Right atrium auricular region (tissue), 2 donors: ENCODE results near the gene PNPLA1. TPM values are rescaled to one million over a fixed set of nuclear protein-coding genes. Genes with fewer than 3 reads are reported as not detected.

Experiments used
- DNase-seq: peaks from one replicate; pipeline ENCODE4 v3.0.0-alpha.2; 2019; ENCODE audit warnings: low spot score
- H3K27ac ChIP-seq, 2 donors: fragments of 200-600 bp; sonication (generic); 1 replicate in 1 of 2; 2 replicates in 1 of 2; pipeline ENCODE4 v1.5.1; 2016 to 2019
- H3K27me3 ChIP-seq, 2 donors: fragments of 200-600 bp; sonication (generic); one replicate each; pipeline versions ENCODE4 v1.5.1 to v1.6.0; 2017 to 2019
- H3K36me3 ChIP-seq: fragments of 200-600 bp; sonication (generic); one replicate; pipeline ENCODE4 v1.5.1; 2016
- H3K4me1 ChIP-seq, 2 donors: fragments of 200-600 bp; sonication (generic); one replicate each; pipeline versions ENCODE4 v1.5.1 to v1.6.0; 2017 to 2019
- H3K4me3 ChIP-seq, 2 donors: fragments of 200-600 bp; sonication (generic); 1 replicate in 1 of 2; 2 replicates in 1 of 2; pipeline ENCODE4 v1.5.1; 2017 to 2019; ENCODE audit warnings: mild to moderate bottlenecking in 1 of 2, moderate library complexity in 1 of 2
- H3K9me3 ChIP-seq, 2 donors: fragments of 200-600 bp; sonication (generic); one replicate each; pipeline ENCODE4 v1.5.1; 2019
- total RNA-seq, 2 donors: library from RNA; depleted of rRNA; stranded (reverse); fragments of >200 nt; gene quantifications; one replicate each; pipeline ENCODE4 v1.1.0, GENCODE V29; 2016
- TF ChIP-seq, protein P1 (sequence below), 2 donors: fragments of 200-600 bp; sonication (generic); IDR thresholded peaks; one replicate each; pipeline ENCODE4 v1.5.1; 2019; ENCODE audit warnings: antibody characterized with exemption in 2 of 2

The PNPLA1 gene
- total RNA-seq, 2 donors from 2014 or later: 0.20 TPM; not detected in 1

DNA sequence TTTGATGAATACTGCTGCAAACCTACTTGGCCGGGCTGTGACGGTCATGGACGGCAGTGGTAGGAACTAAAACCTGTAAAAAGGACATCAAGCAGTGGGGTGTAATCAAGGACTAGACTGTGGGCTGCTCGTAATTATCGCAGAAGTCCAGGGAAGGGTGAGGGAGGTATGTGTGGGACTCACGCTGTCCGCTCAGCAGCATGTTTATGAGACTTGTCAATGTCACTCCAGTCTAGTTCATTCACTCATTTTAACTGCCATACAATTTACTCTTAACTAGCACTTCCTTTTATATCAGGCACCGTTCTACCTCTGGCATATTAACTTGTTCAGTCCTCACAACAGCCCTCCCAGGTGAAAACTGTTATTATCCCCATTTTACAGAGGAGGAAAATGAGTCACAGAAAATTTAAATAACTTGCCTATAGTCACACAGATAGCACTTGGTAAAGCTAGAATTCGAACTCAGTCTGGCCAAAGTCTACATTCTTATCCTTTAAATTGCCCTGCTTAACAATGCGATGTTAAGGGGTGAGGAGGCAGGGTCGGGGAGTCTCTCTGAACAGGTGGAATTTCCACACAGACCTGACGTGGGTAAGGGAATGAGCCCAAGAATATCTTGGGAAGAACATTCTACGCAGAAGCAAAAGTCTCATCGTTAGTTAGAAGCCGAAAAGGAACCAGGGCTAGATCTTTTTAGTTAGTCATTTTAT lies 4.1 kb downstream of the PNPLA1 start:
- H3K4me1 ChIP-seq: no peaks in the 10 kb centered on the region
- no peak overlapping the region for H3K4me3 ChIP-seq
- H3K27me3 ChIP-seq: no peaks in the 10 kb centered on the region
- TF ChIP-seq, protein P1, sequence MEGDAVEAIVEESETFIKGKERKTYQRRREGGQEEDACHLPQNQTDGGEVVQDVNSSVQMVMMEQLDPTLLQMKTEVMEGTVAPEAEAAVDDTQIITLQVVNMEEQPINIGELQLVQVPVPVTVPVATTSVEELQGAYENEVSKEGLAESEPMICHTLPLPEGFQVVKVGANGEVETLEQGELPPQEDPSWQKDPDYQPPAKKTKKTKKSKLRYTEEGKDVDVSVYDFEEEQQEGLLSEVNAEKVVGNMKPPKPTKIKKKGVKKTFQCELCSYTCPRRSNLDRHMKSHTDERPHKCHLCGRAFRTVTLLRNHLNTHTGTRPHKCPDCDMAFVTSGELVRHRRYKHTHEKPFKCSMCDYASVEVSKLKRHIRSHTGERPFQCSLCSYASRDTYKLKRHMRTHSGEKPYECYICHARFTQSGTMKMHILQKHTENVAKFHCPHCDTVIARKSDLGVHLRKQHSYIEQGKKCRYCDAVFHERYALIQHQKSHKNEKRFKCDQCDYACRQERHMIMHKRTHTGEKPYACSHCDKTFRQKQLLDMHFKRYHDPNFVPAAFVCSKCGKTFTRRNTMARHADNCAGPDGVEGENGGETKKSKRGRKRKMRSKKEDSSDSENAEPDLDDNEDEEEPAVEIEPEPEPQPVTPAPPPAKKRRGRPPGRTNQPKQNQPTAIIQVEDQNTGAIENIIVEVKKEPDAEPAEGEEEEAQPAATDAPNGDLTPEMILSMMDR (IDR thresholded peaks at IDR 0.05): no peak
- H3K27ac ChIP-seq: no peak overlapping the region
- no peaks in the 10 kb centered on the region for H3K36me3 ChIP-seq
- DNase-seq: no peak
- H3K9me3 ChIP-seq: no peaks in the 10 kb centered on the region

DNA sequence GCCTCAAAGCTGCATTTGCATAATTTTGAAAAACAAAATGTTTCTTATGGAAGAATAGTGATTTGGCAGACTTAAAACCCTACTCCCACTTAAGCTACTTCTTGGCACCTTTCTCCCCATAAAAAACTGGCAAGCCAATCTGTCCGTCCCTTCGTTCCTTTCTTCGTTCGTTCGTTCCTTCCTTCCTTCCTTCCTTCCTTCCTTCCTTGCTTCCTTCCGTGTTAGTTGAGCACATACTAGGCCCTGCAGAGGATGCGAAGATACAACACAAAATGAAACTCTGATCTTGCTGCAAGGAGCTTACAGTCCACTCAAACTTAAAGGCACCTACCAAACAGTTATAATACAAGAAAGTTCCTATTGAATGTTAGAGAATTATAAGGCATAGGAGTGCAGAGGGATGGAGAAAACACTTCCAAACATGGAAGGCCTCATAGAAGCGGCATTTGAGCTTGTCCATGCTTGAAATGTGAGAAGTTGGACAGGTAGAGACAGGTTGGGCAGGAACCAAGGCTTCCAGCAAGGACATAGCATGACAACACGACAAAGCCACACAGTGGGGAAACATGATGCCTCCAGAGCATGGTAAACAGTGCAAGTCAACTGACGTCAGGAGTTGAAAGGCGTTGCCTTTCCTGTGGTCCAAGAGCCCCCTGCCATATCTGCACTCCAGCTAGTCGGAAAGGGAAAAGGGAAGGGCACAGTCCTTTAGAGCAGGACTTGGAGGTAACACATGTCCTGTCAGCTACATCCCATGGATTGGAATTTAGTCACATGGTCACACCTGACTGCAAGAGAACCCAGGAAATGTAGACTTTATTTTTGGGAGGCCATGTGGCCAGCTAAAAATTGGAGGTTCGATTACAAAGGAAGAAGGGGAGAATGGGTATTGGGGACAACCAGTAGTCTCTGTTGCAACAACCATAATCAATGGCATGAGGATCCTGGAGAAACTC lies 7.0 kb downstream of the PNPLA1 start:
- TF ChIP-seq, protein P1 (IDR thresholded peaks at IDR 0.05): no peak
- Histone ChIP-seq H3K9me3 (no peaks in the 10 kb centered on the region), H3K27me3 (no peaks in the 10 kb centered on the region), H3K4me1 (no peaks in the 10 kb centered on the region), H3K36me3 (no peaks in the 10 kb centered on the region), H3K27ac (no peak overlapping the region), H3K4me3 (no peak overlapping the region)
- no peak for DNase-seq

DNA sequence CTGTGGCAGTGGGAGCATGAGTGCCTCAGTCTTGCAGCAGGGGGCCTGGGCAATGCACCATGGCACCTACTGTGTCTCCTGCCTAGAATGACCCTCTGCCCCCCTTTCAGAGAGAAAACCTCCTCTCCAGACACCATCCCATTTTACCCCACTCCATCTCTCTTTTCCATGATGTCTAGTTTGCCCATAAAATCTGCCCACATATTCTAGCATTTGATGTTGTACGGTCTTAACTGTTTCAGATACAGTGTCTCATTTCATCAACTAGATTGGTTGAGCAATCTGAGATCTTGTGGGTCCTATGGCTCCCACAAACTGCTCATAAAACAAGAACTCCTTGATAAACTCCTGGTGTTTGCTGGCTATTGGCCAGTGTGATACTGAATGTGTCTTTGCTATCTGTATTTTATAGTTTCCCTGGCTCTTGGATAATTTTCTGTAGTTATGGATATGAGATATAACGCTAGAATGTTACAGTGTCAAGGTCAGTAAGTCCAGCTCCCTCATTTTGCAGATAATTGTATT lies 8.1 kb downstream of the PNPLA1 start:
- Histone ChIP-seq H3K9me3 (peaks cover 0 to 1% of the 10 kb centered on the region in 2 donors), H3K27me3 (no peaks in the 10 kb centered on the region)
- TF ChIP-seq, protein P1 (IDR thresholded peaks at IDR 0.05): no peak

DNA sequence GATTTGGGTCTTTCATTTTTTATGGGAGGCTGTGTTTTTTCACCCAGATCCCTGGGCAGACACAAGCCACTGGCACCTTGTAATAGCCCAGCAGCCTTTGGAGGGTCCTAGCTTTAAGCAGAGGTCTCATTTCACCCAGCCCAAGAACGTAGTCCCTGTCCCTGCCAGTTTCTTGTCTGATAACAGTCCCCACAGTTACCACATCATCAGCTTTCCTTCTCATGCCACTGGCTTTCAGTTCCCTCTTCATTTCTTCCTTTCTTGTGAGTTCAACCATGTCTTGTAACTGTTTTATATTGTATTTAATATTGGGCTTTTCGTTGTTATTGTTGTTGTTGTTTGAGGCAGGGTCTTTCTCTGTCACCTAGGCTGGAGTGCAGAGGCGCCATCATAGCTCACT lies 10.6 kb downstream of the PNPLA1 start:
- Histone ChIP-seq H3K27ac (no peak overlapping the region), H3K4me1 (no peaks in the 10 kb centered on the region), H3K36me3 (no peaks in the 10 kb centered on the region), H3K4me3 (no peak overlapping the region), H3K9me3 (peaks cover 0 to 6% of the 10 kb centered on the region in 2 donors), H3K27me3 (no peaks in the 10 kb centered on the region)
- no peak for DNase-seq
- TF ChIP-seq, protein P1 (IDR thresholded peaks at IDR 0.05): no peak

More for the DNA sequence above, 8.1 kb downstream of the PNPLA1 start:
- no peak overlapping the region for H3K27ac ChIP-seq
- H3K4me1 ChIP-seq: no peaks in the 10 kb centered on the region
- no peak overlapping the region for H3K4me3 ChIP-seq
- no peaks in the 10 kb centered on the region for H3K36me3 ChIP-seq
- DNase-seq: no peak

DNA sequence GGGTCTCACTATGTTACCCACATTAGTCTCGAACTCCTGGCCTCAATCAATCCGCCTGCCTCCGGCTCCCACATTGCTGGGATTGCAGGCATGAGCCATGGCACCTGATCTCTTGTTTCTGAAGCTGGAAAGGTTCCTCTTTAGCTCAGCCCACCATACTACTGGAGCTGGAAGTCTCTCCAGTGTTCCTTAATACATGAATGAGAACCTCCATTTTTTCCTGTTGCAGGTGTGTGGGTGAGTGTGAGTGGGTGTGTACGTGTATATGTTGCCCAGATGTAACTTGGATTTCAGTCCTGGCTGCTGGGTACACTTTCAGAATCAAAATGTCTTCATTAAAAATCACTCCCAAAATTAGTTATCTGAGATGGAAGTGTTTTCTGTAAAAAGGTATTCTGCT lies 11.1 kb downstream of the PNPLA1 start:
- TF ChIP-seq, protein P1 (IDR thresholded peaks at IDR 0.05): no peak
- no peak overlapping the region for H3K27ac ChIP-seq
- H3K27me3 ChIP-seq: no peaks in the 10 kb centered on the region
- H3K4me1 ChIP-seq: no peaks in the 10 kb centered on the region
- DNase-seq: no peak
- H3K4me3 ChIP-seq: no peak overlapping the region
- H3K9me3 ChIP-seq: peaks cover 0 to 6% of the 10 kb centered on the region in 2 donors
- no peaks in the 10 kb centered on the region for H3K36me3 ChIP-seq
